NOMO-1 (cell line): Measurements from ENCODE around the gene CCDC12.

ENCODE experiments used
- DNase-seq, 2 experiments: peaks; one replicate each; lab custom pipeline; 2025; ENCODE audit not compliant: unreplicated experiment in 2 of 2; lab: John Stamatoyannopoulos, UW

CCDC12 gene

DNA sequence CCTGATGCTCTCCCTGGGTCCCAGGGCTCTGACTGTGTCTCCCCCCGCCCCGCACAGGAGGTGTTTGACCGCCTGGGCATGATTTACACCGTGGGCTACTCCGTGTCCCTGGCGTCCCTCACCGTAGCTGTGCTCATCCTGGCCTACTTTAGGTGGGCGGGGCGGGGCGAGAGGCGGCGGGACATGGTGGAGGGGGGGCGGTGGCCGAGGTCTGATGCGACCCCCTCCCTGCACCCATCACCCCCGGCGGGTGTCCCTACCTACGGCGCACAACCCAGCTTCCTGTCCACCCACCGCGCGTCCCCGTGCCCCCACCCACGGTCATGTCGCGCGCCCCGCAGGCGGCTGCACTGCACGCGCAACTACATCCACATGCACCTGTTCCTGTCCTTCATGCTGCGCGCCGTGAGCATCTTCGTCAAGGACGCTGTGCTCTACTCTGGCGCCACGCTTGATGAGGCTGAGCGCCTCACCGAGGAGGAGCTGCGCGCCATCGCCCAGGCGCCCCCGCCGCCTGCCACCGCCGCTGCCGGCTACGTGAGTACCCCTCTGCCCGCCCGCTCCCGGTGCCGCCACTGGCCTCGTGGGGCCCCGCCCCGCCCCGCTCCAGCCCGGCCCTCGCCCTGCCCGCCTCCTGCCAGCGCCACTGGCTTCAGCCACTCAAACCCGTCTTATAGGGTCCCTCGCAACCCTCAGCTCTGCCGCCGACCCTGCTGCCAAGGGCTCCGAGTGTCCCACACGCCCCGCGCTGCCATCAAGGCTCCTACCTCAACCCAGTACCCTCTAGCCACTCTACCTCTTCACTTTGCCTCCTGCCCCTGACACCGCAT, 78.0 kb downstream of the CCDC12 start:
- no peak for DNase-seq

DNA sequence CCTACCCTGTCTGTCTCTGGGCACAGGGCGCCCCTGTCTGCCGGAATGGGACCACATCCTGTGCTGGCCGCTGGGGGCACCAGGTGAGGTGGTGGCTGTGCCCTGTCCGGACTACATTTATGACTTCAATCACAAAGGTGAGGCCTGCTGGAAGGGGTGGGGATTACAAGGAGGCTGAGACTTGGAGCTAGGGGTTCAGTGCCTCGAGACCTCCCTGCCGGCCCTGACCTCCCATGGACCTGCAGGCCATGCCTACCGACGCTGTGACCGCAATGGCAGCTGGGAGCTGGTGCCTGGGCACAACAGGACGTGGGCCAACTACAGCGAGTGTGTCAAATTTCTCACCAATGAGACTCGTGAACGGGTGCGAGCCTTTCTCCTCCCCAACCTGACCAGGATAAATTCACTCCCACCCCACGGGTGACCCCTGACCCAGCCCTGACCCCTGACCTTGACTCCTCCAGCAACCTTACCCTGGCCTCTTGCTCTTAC, 78.7 kb downstream of the CCDC12 start:
- no peak for DNase-seq

DNA sequence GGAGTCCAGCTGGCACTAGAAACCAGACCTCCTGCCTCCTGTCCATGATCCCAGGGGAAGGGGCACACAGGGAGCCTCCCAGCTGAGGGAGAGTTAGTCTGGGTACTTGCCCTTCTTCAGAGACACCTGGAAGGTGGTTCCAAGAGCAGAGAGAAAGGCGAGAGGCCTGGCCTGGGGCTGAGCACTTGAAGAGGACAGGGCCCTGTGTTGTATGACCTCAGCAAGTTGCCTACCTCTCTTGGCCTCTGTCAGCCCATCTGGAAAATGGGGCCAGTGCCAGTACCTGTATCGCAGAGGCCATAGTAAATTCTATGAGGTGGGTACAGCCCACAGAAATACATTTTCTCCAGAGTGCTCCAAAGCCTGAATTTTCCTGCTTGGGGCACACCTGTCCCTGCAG, 79.5 kb downstream of the CCDC12 start:
- no peak for DNase-seq

DNA sequence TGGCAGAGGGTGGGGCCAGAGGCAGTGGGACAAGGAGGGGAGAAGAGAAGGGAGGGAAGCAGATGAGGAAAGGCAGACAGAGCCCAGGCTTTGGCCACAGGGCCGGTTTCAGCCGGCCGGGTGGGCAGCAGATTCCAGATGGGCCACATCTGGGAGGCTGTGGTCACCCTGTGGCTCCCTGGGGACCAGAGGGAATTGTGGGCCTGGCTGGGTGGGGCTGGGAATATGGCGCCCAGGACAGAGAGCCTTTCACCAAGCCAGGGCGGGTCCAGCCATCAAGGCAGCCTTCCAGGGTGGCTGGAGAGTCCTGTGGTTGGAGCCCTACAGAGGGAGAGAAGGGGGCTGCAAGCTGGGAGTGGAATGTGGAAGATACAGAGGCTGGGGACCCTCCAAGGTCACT, 80.2 kb downstream of the CCDC12 start:
- DNase-seq: no peak

DNA sequence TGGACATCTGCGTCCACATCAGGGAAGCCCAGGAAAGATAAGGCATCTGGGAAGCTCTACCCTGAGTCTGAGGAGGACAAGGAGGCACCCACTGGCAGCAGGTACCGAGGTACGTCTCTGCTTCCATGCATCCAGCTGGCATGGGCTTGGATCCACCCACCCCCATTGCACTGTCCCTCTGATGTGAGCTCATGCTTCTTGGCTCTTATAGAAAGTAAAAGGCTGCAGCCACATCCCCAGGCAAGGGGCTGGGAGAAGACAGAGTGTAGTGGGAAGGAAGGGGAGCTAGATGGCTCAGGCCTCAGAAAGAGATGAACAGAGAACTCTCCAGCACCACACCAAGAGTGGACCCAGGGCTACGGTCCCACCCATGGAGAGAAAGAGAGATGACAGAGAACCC, 80.8 kb downstream of the CCDC12 start:
- DNase-seq: no peak

DNA sequence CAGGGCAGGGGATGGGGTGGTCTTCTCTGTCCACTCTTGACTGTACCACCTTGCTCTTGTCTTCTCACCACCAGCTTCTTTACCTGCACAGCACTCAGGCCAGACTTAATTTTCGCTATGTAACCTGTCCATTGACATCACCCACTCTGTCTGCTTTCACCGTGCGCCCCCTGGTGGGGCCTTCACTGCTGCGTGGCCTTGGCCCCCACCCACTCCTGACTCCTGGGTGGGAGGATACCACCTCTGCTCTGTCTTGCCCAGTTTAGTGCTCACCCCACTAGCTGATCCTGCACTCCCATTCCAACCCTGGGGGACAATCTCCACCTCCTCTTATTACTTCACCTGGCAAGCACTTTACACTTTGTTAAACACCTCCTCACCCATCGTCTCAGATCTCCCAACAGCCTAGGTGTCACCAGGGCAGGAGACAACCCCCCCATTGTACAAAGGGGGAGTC, 81.3 kb downstream of the CCDC12 start:
- DNase-seq: peak; percentile 18 to 49

DNA sequence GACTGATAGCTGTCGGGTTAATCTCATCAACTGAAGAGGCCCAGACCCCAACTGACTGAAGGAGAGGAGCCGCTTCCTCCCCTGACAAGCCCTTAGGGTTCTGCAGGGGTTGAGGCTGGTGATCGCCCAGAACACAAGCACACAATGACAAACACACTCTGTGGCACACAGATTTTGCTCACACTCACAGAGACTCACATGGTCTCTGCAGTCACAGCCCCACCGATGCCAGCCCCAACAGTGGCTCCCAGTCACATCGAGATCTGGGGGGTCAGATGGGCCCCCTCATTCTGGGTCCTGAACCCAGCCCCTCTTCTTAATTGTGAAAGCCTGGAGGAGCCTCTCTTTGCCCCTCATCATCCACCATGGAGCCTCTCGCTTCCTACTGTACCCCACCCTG, 82.3 kb downstream of the CCDC12 start:
- DNase-seq: no peak

DNA sequence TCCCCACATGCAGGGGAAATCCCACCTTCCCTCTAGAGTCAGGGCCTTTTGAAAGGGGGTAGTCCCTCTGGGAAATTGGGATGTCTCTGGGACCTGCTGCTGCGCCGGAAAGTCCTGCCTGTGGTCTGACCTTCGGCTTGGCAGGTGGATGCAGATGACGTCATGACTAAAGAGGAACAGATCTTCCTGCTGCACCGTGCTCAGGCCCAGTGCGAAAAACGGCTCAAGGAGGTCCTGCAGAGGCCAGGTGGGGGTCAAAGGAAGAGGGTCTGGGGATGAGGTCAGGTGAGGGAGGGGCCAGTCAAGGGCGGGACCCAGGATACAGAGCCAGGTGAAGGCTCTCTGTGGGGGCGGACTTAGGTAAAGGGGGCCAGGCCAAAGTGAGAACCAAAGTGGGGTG, 82.8 kb downstream of the CCDC12 start:
- DNase-seq: no peak

DNA sequence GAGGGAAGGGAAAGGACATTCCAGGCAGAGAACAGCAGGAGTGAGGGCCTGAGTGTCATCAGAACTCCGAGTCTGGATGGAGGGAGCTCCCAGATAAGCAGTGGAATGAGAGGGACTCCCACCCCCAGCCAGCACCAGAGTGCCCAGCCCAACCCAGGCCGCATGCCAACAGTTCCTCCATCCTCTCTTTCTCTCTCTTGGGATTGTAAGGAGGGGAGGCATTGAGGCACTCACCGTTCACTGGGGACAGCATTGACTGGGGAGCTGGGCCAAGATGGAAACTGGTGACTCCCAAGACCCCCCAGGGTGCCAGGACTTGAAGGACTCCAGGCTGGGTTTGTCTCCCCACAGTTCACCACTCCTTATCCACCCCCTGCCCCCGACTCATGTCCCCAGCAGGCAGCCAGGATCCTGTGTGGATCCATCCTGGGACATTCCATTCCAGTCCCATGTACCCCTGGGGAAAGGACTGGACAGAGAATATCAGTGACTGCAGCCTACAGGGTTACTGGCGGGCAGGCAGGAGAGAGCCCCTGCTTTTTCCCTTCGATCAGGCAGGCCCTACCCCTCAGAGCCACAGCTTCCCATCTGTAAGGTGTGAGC, 83.3 kb downstream of the CCDC12 start:
- no peak for DNase-seq

DNA sequence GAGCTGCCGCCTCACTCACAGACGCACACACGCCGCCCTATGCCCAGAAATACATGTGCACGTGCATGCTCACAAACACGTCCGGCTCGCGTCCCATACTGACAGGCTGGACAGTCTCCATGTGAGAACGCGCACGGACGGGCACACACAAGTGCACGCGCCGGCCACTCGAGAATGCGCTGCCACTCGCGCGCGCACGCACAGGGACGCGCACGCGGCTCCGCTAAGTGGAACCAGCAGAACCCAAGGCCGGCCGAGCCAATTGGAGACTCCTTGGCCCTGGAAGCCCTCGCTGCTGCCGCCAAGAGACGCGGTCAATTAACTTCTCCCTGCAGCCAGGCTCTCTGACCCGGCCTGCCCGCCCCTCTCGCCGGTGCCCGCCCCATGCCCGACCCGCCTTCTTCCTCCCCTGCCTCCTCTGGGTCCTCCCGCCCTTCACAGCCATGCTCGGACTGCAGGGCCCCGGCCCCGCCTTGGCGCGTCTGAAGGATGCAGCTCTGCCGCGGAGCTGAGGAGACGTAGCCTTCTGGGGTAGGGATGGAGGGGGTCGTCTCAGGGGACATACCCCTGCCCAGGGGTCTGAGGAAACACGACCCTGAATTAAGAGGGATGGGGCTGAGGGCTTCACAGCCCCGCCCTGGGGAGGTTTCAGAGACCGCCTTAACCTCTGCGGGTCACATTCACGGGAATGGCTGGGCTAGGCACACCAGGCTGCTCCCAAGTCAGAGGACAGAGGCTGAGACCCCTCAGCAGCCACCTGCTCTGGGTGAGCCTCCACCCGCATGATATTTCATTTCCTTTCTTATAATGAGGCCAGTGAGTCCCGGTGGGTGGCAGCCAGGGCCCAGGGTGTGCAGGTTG, 84.0 kb downstream of the CCDC12 start:
- DNase-seq: peak; percentile 79 to 82

DNA sequence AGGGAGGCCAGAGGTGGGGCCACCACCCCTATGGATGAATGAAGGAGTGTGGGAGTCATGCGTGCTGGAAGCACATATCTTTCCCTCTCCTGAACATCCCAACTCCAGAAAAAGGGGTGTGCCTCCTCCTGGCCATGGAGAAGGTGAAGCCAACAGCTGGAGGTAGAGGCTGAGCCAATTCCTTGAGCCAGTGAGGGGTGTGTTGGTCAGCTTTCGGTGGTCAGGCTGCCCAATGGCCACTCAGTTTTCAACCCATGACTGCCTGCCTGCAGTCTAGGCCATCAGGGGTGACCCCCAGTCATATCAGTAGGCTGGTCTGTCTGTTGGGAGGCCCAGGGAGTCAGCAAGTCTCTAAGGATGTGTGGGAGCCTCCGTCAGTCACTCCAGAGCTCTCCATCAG, 85.4 kb downstream of the CCDC12 start:
- no peak for DNase-seq

DNA sequence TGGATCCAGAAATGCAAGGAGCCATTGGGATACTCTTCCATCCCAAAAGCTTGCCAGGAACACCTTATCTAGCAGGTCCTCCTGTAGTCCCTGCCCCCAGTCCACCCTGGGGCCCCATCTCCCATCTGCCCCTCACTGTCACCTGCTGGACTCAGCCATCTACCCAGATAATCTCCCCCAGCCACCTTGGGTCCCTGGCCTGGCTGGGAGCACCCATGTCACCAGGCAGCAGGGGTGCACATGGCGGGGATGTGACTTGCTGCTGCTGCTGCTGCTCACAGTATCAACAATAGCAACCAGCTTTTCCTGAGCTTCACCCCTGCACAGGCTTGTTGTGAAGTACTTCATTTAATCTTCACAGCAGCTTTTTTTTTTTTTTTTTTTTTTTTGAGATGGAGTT, 86.4 kb downstream of the CCDC12 start:
- no peak for DNase-seq

DNA sequence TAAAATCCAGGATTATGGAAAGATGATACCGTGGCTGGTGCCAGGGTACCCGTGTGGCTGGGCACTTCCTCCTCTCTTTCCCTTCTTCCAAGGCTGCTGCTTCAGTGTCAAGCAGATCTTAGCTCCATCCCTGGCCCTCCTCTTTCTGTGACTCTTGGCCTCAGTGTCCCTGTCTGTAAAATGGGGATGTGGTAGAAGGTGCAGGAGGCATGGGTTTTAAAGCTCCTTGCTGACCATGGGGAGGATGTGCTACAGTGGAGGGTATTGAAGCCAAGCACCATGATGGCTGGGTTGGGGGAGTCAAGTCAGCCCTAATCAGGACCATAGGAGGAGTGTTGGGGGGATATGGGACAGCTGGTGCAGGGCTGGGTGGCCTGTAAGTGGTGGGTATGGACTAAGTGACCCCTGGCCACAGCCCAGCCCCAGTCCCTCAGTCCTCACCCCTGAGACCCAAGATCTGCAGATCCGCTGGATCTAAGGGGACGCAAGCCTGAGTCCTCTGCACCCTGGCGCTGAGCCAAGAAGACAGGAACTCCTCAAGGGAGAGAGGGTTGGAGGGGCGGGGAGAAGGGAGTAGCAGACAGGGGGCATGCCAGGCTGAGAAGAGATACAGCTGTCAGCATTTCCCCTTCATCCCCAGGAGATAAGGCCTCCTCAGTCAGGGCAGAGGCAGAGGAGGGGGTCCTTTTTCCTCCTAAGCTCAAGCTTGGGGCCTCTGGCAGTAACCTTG, 87.0 kb downstream of the CCDC12 start:
- DNase-seq: no peak

DNA sequence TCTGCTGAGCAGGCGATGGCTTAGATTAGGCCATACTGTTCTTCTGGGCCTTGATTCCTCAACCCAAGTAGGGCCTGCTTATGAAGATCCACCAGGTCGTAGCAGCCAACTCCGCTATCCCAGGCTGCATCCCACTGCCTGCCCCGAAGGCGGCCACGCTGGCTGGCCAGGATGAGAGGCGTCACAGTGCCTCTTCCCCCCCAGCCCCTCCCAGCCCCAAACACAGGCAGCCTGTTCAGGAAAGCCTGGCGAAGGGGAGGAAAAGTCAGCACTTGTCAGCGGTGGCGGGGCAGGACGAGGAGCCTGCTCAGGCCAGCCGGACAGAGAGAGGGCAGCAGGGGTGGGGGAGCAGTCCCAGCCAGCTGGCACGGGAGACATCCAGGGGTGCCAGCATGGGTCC, 87.8 kb downstream of the CCDC12 start:
- no peak for DNase-seq

DNA sequence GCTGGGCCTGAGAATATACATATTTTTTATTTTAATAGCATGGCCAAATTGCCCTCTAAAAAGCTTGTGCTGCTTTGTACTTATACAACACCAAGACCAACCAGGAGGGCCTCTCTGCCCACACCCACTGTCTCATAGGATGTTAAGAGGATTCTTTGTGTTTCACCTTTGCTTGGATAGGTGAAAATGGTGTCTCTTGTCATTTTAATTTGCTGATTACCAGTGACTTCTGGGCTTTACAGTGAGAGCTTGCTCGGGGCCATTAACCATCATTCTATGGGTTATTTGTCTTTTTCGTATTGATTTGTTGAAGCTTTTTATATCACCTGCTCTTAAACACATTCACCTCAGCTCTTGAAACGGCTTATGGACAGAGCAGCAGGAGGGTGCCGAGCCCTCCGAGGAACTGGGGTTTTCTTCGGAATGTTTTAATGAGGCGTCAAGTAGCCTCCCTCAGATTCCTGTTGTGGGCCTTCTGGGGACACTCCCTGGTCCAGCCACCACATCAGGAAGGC, 88.5 kb downstream of the CCDC12 start:
- no peak for DNase-seq

DNA sequence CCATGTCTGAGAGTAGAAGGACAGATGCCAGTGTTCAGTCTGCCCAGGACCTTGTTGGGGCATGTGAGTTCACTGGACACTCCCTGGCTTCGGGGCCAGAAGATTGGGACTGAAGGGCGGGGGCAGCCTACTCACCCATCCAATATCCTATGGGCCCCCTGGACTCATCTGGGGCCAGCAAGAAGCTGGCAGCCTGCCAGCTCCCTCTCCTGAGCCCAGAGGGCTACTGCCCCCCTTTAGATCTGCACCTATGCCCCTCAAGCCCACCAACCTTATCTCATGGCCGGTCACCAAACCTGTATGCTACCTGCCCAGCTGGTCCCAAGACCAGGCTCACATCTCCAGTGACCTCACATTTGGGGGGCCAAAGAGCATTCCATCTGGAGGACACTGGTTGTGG, 90.9 kb downstream of the CCDC12 start:
- no peak for DNase-seq

DNA sequence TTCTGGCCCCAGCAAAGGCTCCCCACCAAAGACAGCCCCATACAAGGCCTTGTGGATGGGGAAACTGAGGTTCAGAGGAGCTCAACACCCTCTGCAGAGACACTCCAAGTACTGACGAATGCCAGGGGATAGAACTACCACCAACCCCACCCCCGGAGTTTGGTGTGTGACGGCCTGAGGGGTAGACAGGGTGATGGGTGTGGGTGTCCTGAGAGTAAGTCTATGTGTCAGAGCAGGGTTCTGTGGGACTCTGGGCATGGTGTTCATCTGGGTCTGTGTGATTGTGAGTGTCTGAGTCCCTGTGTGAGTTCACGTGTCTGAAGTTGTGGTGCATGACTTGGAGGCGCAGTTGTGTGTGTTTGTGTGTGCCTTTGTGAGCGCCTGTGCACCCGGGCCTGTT, 91.6 kb downstream of the CCDC12 start:
- no peak for DNase-seq

DNA sequence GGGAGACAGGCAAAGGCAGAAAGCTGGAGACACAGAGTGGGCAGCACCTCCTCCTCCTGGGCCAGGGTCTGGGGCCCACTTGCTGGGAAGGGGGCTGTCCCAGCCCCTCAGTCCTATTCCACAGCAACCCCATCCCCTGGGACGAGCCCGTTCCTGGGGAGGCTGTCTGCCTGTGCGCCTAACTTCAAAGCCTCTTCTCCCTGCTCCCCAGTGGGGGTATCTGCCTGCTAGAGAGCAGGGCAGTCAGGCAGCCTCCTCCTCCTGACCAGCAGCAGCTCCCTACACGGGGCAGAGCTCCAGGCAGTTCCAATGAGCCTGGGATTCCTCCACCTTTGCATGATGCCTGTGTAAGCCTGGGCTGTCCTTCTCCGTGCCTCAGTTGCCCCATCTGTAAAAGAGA, 92.1 kb downstream of the CCDC12 start:
- no peak for DNase-seq

DNA sequence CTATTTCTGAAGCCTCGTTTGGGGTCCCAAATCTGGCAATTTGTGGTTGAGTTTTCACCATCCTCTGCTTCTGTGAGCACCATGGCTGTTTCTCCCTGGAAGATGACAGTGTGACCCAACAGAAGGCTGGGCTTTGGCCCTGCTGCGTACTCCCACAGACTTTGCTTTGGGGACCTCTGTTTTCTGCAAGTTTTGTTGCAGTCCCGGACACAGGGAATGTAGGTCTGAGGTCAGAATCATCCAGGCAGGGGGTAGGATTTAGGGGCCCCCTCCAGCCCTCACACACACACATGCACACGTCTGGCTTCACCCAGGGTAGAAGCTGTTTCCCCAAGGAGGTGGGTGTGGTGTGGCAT, 92.7 kb downstream of the CCDC12 start:
- no peak for DNase-seq

DNA sequence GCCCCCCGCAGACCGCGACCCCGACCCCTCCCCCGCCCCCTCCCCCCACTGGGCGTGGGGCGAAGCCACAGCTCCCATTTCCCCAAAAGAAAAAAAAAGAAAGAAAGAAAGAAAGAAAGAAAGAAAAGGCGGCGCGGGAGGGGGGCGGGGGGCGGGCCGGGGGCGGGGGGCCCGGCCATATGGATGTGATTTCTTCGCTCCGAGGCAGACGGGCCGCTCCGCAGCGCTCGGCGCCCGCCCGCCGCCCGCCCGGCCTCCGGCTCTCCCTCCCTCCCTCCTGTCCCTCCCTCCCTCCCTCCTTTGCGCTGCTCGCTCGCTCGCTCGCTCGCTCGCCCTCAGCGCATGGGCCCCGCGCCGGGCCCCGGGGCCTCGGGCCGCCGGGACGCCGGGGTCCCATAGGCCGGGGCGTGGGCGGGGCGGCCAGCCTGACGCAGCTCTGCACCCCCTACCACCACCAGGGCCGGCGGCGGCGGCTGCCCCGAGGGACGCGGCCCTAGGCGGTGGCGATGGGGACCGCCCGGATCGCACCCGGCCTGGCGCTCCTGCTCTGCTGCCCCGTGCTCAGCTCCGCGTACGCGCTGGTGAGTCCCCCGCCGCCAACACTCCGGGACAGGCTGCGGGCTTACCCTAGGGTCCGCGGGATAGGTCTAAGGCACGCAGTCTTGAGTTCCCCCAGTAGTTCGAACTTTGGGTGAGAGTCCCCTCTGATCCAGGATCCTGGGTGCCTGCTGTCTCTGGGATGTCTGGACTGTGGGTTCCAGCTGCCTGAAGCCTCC, 93.3 kb downstream of the CCDC12 start:
- DNase-seq: peak in 1 of 2 experiments; percentile 23
